ENCODE results near the gene IQGAP2. TPM values are rescaled to one million over a fixed set of nuclear protein-coding genes. Genes with fewer than 3 reads are reported as not detected.

Gene IQGAP2
- total RNA-seq, 1 experiment from 2014 or later: 13.4 TPM

GRCh38 chr5:76570153-76570552 is 167.1 kb downstream of the IQGAP2 start:
- CTCF ChIA-PET: interaction anchor here (0.5 kb wide), 1 partner anchor 52 kb away, joined by 3 read pairs; no protein-coding TSS in a partner anchor
- Mint-ChIP-seq H3K9me3 (ENCODE audit: low read depth, unreplicated experiment) (no peaks in the 10 kb centered on the region), H3K27ac (ENCODE audit: unreplicated experiment) (no peak overlapping the region), H3K27me3 (ENCODE audit: unreplicated experiment) (peaks cover 17% of the 10 kb centered on the region), H3K36me3 (ENCODE audit: insufficient read depth, unreplicated experiment) (no peaks in the 10 kb centered on the region), H3K4me1 (ENCODE audit: low read depth, unreplicated experiment) (no peaks in the 10 kb centered on the region), H3K4me3 (ENCODE audit: low read depth, unreplicated experiment) (no peak overlapping the region)
- TF ChIP-seq CTCF (IDR thresholded peaks at IDR 0.05; ENCODE audit: unreplicated experiment): no peak
- intact Hi-C loops (cut with micrococcal nuclease; ENCODE audit: unreplicated experiment): no loop called here
- no TSS peak for BruUV-seq (replicated peaks)
- DNase-seq: no peak

- H3K36me3 Mint-ChIP-seq (ENCODE audit: insufficient read depth, unreplicated experiment): no peaks in the 10 kb centered on the region
- H3K27ac Mint-ChIP-seq (ENCODE audit: unreplicated experiment): no peak overlapping the region
- H3K9me3 Mint-ChIP-seq (ENCODE audit: low read depth, unreplicated experiment): no peaks in the 10 kb centered on the region
- no peak overlapping the region for H3K4me3 Mint-ChIP-seq (ENCODE audit: low read depth, unreplicated experiment)
- intact Hi-C loops (cut with micrococcal nuclease; ENCODE audit: unreplicated experiment): no loop called here
- no TSS peak for BruUV-seq (replicated peaks)
- CTCF ChIA-PET: interaction anchor here (0.7 kb wide), 1 partner anchor 291 kb away, joined by 5 read pairs; no protein-coding TSS in a partner anchor
- H3K27me3 Mint-ChIP-seq (ENCODE audit: unreplicated experiment): peaks cover 6% of the 10 kb centered on the region
- no peak for DNase-seq
- TF ChIP-seq CTCF (IDR thresholded peaks at IDR 0.05; ENCODE audit: unreplicated experiment): no peak
- no peaks in the 10 kb centered on the region for H3K4me1 Mint-ChIP-seq (ENCODE audit: low read depth, unreplicated experiment)
Measured at GRCh38 chr5:76571559-76571958, 168.5 kb downstream of the IQGAP2 start.

GRCh38 chr5:76576450-76576849 is 173.4 kb downstream of the IQGAP2 start:
- no TSS peak for BruUV-seq (replicated peaks)
- Mint-ChIP-seq H3K4me1 (ENCODE audit: low read depth, unreplicated experiment) (no peaks in the 10 kb centered on the region), H3K27ac (ENCODE audit: unreplicated experiment) (no peak overlapping the region), H3K27me3 (ENCODE audit: unreplicated experiment) (no peaks in the 10 kb centered on the region), H3K36me3 (ENCODE audit: insufficient read depth, unreplicated experiment) (no peaks in the 10 kb centered on the region), H3K4me3 (ENCODE audit: low read depth, unreplicated experiment) (no peak overlapping the region), H3K9me3 (ENCODE audit: low read depth, unreplicated experiment) (no peaks in the 10 kb centered on the region)
- DNase-seq: no peak
- intact Hi-C loops (cut with micrococcal nuclease; ENCODE audit: unreplicated experiment): no loop called here
- CTCF ChIA-PET: no interaction called here
- TF ChIP-seq CTCF (IDR thresholded peaks at IDR 0.05; ENCODE audit: unreplicated experiment): no peak

- Mint-ChIP-seq H3K4me1 (ENCODE audit: low read depth, unreplicated experiment) (no peaks in the 10 kb centered on the region), H3K27me3 (ENCODE audit: unreplicated experiment) (no peaks in the 10 kb centered on the region), H3K27ac (ENCODE audit: unreplicated experiment) (no peak overlapping the region), H3K9me3 (ENCODE audit: low read depth, unreplicated experiment) (no peaks in the 10 kb centered on the region), H3K4me3 (ENCODE audit: low read depth, unreplicated experiment) (no peak overlapping the region), H3K36me3 (ENCODE audit: insufficient read depth, unreplicated experiment) (no peaks in the 10 kb centered on the region)
- DNase-seq: no peak
- CTCF ChIA-PET: interaction anchor here (1.7 kb wide), 1 partner anchor 30 kb away, joined by 4 read pairs; no protein-coding TSS in a partner anchor
- no TSS peak for BruUV-seq (replicated peaks)
- intact Hi-C loops (cut with micrococcal nuclease; ENCODE audit: unreplicated experiment): no loop called here
- TF ChIP-seq CTCF (IDR thresholded peaks at IDR 0.05; ENCODE audit: unreplicated experiment): no peak
Measured at GRCh38 chr5:76576996-76577395, 173.9 kb downstream of the IQGAP2 start.

Data from Calu3 (cell line).